GM18502 (cell line): Measurements from ENCODE around the gene TRIM10.

Experiments used
- ATAC-seq: cut with Tn5 transposase; IDR thresholded peaks from one replicate; pipeline ENCODE4 v1.9.1; 2021; ENCODE audit warnings: mild to moderate bottlenecking; ENCODE audit not compliant: unreplicated experiment, poor library complexity

The TRIM10 gene

GRCh38 chr6:30102414-30102969 lies 58.5 kb downstream of the TRIM10 start:
- ATAC-seq, result no peak
